GM10248 (cell line): ENCODE data around the gene CDC20.

Experiments
- CTCF ChIA-PET: fragments of 300-600 bp; sonication (Branson Sonifier 250); formaldehyde crosslinking; extraction: SDS; loops from one replicate; lab custom pipeline; 2021; ENCODE audit warnings: antibody characterized with exemption; lab: Yijun Ruan, JAX
- POLR2A ChIA-PET: fragments of 350-650 bp; sonication (Branson Sonifier 250); formaldehyde crosslinking; extraction: SDS; loops from one replicate; lab custom pipeline; 2020; ENCODE audit warnings: antibody characterized with exemption; lab: Yijun Ruan, JAX
- DNase-seq: peaks from one replicate; pipeline ENCODE4 v3.0.0; 2012; ENCODE audit errors: extremely low spot score
- CTCF ChIP-seq: IDR thresholded peaks from 2 replicates; pipeline ENCODE4 v1.5.1; 2012; ENCODE audit warnings: mild to moderate bottlenecking, low read depth; ENCODE audit errors: extremely low read depth, missing control alignments, control extremely low read depth

The CDC20 gene

GRCh38 chr1:43319288-43319687, 39.5 kb upstream of the CDC20 start:
- POLR2A ChIA-PET = no interaction called here
- DNase-seq = no peak
- TF ChIP-seq CTCF = no peak
- CTCF ChIA-PET = no interaction called here

- CTCF ChIA-PET = interaction anchor here (1.7 to 1.9 kb wide), 2 partner anchors 10 to 11 kb away, joined by 5 read pairs; no protein-coding TSS in a partner anchor
These were observed 39.0 kb upstream of the CDC20 start for GRCh38 chr1:43319766-43320165.

GRCh38 chr1:43321331-43321891, 37.4 kb upstream of the CDC20 start:
- TF ChIP-seq CTCF = no peak
- ChIA-PET CTCF (interaction anchor here (1.7 to 1.9 kb wide), 2 partner anchors 8 to 13 kb away, joined by 5 read pairs; no protein-coding TSS in a partner anchor), POLR2A (no interaction called here)
- no peak for DNase-seq

More at GRCh38 chr1:43319766-43320165, 39.0 kb upstream of the CDC20 start:
- no peak for DNase-seq
- POLR2A ChIA-PET = no interaction called here
- no peak for TF ChIP-seq CTCF

- ChIA-PET POLR2A (no interaction called here), CTCF (no interaction called here)
- DNase-seq = no peak
- no peak for TF ChIP-seq CTCF
These were observed 36.3 kb upstream of the CDC20 start for GRCh38 chr1:43322506-43322905.

GRCh38 chr1:43324810-43325209, 34.0 kb upstream of the CDC20 start:
- CTCF ChIA-PET = no interaction called here
- DNase-seq = no peak
- POLR2A ChIA-PET = no interaction called here
- no peak for TF ChIP-seq CTCF

GRCh38 chr1:43325381-43325780, 33.4 kb upstream of the CDC20 start:
- no peak for DNase-seq
- CTCF ChIA-PET = no interaction called here
- POLR2A ChIA-PET = no interaction called here
- no peak for TF ChIP-seq CTCF
